ENCODE data around the gene ATP2B2.

ATP2B2 gene

GRCh38 chr3:10426346-10427220 is 78.8 kb downstream of the ATP2B2 start:
- DNase-seq, result peak; percentile 44

DNA sequence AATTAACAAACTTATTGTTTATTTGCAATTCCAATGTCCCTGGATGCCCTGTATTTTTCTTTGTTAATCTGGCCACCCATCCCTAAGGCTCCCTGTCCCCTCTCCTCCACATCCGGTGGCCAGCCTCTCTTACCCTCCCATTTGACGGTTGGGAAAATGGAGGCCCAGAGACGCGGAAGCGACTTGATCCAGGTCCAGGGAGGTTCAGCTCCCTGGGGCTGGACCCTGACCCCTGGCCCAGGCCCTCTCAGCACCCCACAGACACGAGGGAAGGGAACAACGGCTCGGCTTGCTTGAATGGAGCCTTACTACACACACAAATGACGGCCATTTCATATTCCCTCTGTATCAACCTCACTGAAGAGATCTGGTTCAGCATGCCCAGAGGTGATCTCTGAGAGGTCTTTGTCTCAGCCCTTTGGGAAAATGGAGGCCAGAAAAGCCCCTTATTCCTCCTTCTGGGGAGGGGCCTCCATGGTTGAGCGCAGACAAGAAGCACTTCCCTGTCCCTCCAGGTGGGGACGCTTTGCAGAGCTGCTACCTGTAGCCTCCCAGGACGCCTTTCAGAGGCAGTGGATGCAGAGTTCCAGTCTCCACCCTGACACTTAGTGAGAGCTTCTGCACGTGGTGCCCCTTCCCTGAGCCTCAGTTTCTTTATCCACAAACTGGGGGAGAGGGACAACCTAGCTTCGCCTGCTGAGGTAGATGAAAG is 82.1 kb downstream of the ATP2B2 start:
- DNase-seq, result no peak

GRCh38 chr3:10421996-10422395 is 83.4 kb downstream of the ATP2B2 start:
- DNase-seq, result no peak

GRCh38 chr3:10420745-10421475 is 84.5 kb downstream of the ATP2B2 start:
- DNase-seq, result no peak

- no peak for DNase-seq
These were observed 85.7 kb downstream of the ATP2B2 start for GRCh38 chr3:10419637-10420232.

- peak; percentile 27 for DNase-seq
These were observed 87.5 kb downstream of the ATP2B2 start for GRCh38 chr3:10417847-10418246.

GRCh38 chr3:10416730-10417300 is 88.6 kb downstream of the ATP2B2 start:
- DNase-seq, result no peak

- no peak for DNase-seq
These were observed 92.3 kb downstream of the ATP2B2 start for GRCh38 chr3:10413041-10413440.

GRCh38 chr3:10411598-10412332 is 93.6 kb downstream of the ATP2B2 start:
- DNase-seq, result no peak

DNA sequence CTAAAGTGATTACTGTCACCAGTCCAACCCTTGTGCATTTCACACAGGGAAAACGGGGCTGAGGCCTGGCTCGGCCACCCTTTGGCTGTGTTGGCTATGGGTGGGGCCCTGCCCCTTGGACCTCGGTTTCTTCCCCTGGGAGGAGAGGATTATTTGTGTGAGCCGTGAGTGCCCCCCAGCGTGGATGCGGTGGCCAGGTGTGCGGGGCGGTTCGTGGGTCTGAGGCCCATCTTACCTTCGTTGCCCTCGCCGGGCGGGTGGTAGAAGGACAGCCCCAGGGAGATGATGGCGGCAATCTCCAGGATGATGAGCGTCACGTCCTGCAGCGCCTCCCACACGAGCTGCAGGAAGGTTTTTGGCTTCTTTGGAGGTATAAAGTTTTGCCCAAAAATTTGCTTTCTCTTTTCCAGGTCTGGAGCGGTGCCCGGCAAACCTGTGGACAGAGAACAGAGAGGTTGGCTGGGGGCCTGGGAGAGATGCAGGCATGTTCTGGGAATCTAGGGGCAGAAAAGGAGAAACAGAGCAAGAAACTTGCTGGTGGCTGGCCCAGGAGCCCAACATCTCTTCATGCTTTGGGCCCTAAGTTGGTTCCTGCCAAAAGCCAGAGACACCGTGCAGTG is 94.9 kb downstream of the ATP2B2 start:
- no peak for DNase-seq

DNA sequence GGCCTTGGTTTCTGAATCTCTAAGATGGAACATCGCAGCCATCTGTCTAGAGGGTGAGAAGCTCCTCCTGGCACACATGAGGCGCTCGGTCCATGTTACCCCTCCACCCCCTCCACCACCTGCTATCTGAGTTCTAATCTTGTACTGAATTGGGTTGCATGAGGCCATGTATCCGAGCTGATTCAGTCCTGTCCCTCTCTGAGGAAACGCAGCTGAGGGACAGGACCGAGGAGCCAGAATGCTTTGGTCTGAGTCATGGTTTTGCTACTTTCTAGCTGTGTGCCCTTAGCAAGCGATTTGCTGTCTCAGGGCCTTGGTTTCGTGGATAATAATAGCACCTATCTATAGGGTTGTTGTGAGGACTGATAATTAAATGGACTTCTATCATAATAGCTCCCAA is 96.7 kb downstream of the ATP2B2 start:
- DNase-seq, result no peak

DNA sequence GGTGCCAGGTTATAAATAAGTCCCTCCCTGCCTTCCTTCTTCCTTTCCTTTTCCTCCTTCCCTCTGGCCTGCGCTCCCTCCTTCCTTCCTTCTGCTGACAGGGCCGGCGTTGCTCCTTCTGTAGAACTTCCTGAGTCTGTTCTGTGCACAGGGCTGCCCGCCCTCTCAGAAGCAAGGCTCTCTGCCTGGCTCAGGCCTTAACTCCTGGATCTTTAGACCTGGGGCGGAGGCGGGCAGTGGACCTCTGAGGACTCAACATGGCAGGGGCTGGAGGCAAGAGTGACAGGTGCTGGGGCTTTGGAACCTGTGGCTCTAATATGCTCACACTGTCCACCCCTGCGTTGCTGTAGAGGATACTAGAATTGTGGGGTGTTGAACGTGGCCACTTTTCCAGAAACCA is 98.0 kb downstream of the ATP2B2 start:
- no peak for DNase-seq

- no peak for DNase-seq
These were observed 99.0 kb downstream of the ATP2B2 start for GRCh38 chr3:10406414-10406813.

- no peak for DNase-seq
These were observed 99.6 kb downstream of the ATP2B2 start for GRCh38 chr3:10405816-10406215.

DNA sequence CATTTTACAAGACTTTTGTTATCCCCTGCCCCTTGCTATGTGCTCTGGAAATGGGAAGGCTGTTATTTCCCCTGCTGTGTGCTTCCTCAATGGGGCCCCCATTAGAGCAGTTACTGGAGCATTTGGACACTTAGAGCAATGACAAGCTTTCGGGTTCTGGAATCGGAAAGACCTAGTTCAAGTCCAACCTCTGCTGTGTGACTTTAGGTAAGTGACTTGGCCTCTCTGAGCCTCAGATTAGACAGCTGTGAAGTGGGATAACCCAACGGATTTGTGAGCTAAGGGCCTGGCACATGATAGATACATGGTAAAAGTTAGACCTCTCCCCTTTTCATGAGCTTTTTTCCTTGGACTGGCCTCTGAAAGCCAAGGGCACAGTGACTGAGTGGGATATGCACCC is 100.5 kb downstream of the ATP2B2 start:
- no peak for DNase-seq

- DNase-seq, result no peak
These were observed 101.0 kb downstream of the ATP2B2 start for GRCh38 chr3:10404377-10404776.

- DNase-seq, result no peak
These were observed 103.2 kb downstream of the ATP2B2 start for GRCh38 chr3:10401990-10402761.

DNA sequence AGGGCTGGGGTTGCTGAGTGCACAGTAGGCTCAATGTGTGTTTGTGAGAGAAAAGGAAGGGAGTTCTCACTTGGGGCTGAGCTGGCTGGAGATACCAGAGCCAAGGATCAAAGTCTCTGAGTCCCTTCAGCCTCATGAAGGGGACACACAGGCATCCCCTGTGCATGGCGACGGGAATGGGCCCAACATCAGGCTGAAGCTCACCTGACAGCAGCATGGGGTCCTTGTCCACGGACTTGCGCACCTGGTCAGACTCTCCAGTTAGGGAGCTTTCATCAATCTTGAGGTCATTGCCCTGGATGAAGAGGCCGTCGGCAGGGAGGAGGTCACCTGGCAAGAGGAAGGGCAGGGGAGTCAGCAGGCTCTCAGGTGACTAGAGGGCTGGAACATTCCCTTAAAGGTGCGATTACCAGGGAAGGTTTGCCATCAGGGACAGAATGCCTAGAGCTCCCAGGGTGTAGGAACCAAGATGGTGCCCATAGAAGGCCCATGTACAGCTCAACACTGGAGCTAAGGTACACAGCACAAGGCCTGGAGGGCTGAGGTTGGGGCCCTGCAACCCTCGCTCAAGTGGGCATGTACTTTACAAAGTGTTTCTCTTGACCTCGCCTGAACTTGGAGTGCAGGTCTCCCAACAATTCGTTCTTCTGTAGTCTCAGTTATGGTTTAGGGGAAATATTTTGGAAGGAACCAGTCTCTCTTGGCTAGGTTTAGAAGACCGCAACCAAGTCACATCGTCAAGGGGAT is 104.5 kb downstream of the ATP2B2 start:
- no peak for DNase-seq

- DNase-seq, result no peak
These were observed 105.2 kb downstream of the ATP2B2 start for GRCh38 chr3:10400050-10400748.

Data from fibroblast of skin of abdomen (primary cell).